ENCODE results near the gene AGO3. TPM values are rescaled to one million over a fixed set of nuclear protein-coding genes. Genes with fewer than 3 reads are reported as not detected.

AGO3 gene
- total RNA-seq, 1 experiment from 2014 or later: 28.5 TPM

DNA sequence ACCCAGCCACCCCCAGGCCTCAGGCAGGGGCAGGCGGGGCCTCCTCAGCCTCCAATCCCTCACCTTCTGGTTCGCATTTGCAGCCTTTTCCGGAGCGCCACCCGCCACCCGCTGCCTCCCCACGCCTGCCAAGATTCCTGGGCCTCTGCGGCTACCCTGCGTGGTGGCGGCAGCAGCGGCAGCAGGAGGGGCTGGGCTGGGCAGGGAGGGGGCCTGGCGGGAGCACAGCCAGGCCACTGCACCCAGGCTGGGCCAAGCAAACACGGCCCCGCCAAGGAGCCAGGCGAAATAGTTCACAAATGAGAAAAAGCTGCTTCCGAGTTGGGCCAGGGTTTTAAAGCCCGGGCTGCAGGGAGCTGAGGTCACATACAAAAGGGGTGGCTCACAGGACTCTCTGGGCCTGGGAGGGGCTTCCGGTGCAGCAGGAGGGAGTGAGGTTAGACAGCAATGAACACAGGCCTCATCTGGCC, 184.3 kb downstream of the AGO3 start:
- DNase-seq: peak; percentile 80
- Histone ChIP-seq H3K27me3 (ENCODE audit: control insufficient read depth, insufficient read depth, low read length) (no peaks in the 10 kb centered on the region; the same call in 1 of the 2 replicates), H3K4me3 (ENCODE audit: insufficient read depth, low read depth, low read length) (no peak overlapping the region), H3K36me3 (replicated peaks; ENCODE audit: control insufficient read depth, insufficient read depth, low read length) (no peaks in the 10 kb centered on the region)

DNA sequence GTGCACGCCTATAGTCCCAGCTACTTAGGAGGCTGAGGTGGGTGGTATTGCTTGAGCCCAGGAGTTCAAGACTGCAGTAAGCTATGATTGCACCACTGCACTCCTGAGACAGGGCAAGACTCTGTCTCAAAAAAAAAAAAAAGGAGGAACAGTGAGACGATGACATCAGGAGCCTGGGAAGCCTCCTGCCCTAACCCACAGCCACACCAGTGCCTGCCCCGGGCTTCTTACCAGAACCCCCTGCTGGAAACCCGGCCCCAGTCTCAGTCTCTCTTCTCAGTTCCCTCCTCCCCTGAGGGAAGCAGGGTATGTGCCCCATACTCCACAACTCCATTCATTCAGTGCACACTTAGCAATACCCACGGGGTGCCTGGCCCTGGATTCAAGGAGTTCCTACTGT, 185.0 kb downstream of the AGO3 start:
- DNase-seq: peak; percentile 52
- Histone ChIP-seq H3K36me3 (replicated peaks; ENCODE audit: control insufficient read depth, insufficient read depth, low read length) (no peaks in the 10 kb centered on the region), H3K27me3 (ENCODE audit: control insufficient read depth, insufficient read depth, low read length) (no peaks in the 10 kb centered on the region; the same call in 1 of the 2 replicates), H3K4me3 (ENCODE audit: insufficient read depth, low read depth, low read length) (no peak overlapping the region)

DNA sequence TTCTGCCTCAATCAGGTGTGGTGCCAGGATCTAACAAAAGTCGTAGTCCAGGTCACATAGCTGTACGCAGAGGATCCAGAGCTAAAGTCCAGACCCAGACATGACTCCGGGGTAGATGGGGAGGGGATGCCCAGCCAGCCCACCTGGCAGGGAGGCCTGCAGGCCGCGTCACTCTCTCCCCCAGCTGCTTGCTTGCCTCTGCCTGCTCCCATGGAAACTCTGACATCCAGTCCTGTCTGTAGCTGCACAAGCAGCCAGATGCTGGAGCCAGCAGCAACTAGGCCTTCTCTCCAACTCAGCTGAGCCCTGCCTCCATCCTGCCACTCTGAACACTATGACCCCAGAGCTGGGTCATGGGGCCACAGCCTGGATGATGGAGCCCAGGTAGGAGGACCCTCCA, 186.0 kb downstream of the AGO3 start:
- H3K4me3 ChIP-seq (ENCODE audit: insufficient read depth, low read depth, low read length): no peak overlapping the region
- H3K36me3 ChIP-seq (replicated peaks; ENCODE audit: control insufficient read depth, insufficient read depth, low read length): no peaks in the 10 kb centered on the region
- no peak for DNase-seq
- H3K27me3 ChIP-seq (ENCODE audit: control insufficient read depth, insufficient read depth, low read length): peaks cover under 1% of the 10 kb centered on the region; the same call in 1 of the 2 replicates

GRCh38 chr1:36118447-36119204, 187.7 kb downstream of the AGO3 start:
- DNase-seq: peak; percentile 83
- Histone ChIP-seq H3K36me3 (replicated peaks; ENCODE audit: control insufficient read depth, insufficient read depth, low read length) (no peaks in the 10 kb centered on the region), H3K27me3 (ENCODE audit: control insufficient read depth, insufficient read depth, low read length) (peaks cover 18% of the 10 kb centered on the region), H3K4me3 (ENCODE audit: insufficient read depth, low read depth, low read length) (no peak overlapping the region)

GRCh38 chr1:36119456-36119855, 188.6 kb downstream of the AGO3 start:
- Histone ChIP-seq H3K4me3 (ENCODE audit: insufficient read depth, low read depth, low read length) (no peak overlapping the region), H3K27me3 (ENCODE audit: control insufficient read depth, insufficient read depth, low read length) (peaks cover 26% of the 10 kb centered on the region)
- DNase-seq: peak; percentile 54

More at GRCh38 chr1:36119456-36119855, 188.6 kb downstream of the AGO3 start:
- H3K36me3 ChIP-seq (replicated peaks; ENCODE audit: control insufficient read depth, insufficient read depth, low read length): no peaks in the 10 kb centered on the region

Other genes starting within 250 kb of the AGO3 start
- 11.9 and 13.5 TPM in 2 replicates for gene C1orf216, start 212.2 kb upstream of the AGO3 start, total RNA-seq (2014; rRNA removed; shearing (Covaris generic))
- gene CLSPN, start 161.1 kb upstream of the AGO3 start, total RNA-seq (2014; rRNA removed; shearing (Covaris generic)): 39.6 and 53.4 TPM in 2 replicates
- gene AGO4, start 123.1 kb upstream of the AGO3 start, total RNA-seq (2014; rRNA removed; shearing (Covaris generic)): 8.3 and 23.4 TPM in 2 replicates
- gene AGO1, start 47.9 kb upstream of the AGO3 start, total RNA-seq (2014; rRNA removed; shearing (Covaris generic)): 64.6 and 76.1 TPM in 2 replicates
- gene TEKT2, start 153.0 kb downstream of the AGO3 start, total RNA-seq (2014; rRNA removed; shearing (Covaris generic)): 1.0 and 1.2 TPM in 2 replicates
- 112 and 116 TPM in 2 replicates for gene ADPRS, start 157.8 kb downstream of the AGO3 start, total RNA-seq (2014; rRNA removed; shearing (Covaris generic))
- gene COL8A2, start 194.1 kb downstream of the AGO3 start, total RNA-seq (2014; rRNA removed; shearing (Covaris generic)): 1.6 TPM in 2 replicates
- gene TRAPPC3, start 218.4 kb downstream of the AGO3 start, total RNA-seq (2014; rRNA removed; shearing (Covaris generic)): 97.3 and 111 TPM in 2 replicates
- gene MAP7D1, start 225.1 kb downstream of the AGO3 start, total RNA-seq (2014; rRNA removed; shearing (Covaris generic)): 146 TPM in 2 replicates